ENCODE results near the gene THEM4.
"Not testable (repeated sequence)": the region's sequence is repeated elsewhere in the genome, so short reads cannot be mapped to it uniquely, and the experiment has no call there.

THEM4 gene

GRCh38 chr1:151893176-151893924 is 16.0 kb downstream of the THEM4 start:
- no peak for DNase-seq (ENCODE audit: low spot score)

DNA sequence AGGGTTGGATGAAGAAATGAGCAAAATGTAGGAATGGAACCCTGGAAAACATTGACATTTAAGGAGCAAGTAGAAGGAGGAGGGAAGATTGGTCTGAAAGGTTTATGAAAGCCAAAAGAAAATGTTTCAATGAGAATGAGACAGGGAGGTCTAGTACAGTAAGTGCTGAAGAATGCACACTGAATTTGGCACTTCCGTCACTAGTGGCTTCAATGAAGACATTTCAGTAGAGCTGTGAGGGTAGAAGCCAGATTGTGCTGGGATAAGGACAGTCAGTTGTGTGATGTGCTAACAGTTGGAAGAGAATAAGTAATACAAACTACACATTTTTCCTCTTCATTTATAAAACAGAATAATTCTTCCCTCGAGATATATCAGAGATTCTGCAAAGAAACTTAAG is 17.1 kb downstream of the THEM4 start:
- no peak for DNase-seq (ENCODE audit: low spot score)

- DNase-seq (ENCODE audit: low spot score) = no peak
Observed at GRCh38 chr1:151891512-151891911, 17.8 kb downstream of the THEM4 start.

- DNase-seq (ENCODE audit: low spot score) = no peak
Observed at GRCh38 chr1:151888972-151889570, 20.2 kb downstream of the THEM4 start.

- DNase-seq (ENCODE audit: low spot score) = no peak
Observed at GRCh38 chr1:151887028-151887427, 22.3 kb downstream of the THEM4 start.

GRCh38 chr1:151885479-151885878 is 23.8 kb downstream of the THEM4 start:
- DNase-seq (ENCODE audit: low spot score) = no peak

DNA sequence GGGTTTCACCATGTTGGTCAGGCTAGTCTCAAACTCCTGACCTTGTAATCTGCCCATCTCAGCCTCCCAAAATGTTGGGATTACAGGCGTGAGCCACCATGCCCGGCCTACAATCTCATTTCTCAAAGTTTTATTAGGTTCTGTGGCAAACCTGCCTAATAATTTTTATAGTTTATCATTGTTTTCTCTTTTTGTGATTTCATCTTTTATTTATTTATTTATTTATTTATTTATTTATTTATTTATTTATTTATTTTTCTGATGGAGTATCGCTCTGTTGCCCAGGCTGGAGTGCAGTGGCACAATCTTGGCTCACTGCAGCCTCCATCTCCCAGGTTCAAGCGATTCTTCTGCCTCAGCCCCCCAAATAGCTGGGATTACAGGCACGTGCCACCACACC is 24.4 kb downstream of the THEM4 start:
- DNase-seq (ENCODE audit: low spot score) = not testable (repeated sequence)

DNA sequence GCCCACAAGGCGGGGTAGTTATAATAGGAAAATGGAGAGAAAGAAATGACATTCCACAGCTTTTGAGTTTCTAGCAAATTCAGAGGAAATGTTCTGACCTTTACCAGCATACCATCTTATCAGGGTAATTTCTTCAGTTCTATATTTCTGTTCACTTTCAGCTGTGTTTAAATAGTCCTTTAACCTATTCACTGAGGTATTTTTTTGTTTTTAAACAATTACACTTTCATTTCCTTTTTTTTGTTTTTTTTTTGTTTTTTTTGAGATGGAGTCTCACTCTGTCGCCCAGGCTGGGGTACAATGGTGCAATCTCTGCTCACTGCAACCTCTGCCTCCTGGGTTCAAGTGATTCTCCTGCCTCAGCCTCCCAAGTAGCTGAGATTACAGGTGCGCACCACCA is 24.9 kb downstream of the THEM4 start:
- not testable (repeated sequence) for DNase-seq (ENCODE audit: low spot score)

DNA sequence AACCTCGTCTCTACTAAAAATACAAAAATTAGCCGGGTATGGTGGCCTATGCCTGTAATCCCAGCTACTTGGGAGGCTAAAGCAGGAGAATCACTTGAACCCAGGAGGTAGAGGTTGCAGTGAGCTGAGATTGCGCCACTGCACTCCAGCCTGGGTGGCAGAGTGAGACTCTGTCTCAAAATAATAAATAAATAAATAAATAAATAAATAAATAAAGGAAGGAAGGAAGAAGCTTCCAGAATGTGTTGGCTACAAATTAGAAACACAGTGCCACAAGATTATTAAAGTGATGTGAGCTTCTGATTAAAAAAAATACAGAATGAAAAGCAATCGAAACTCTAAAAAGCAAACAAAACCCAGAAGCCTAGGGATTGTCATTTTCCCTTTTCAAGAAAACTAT is 25.4 kb downstream of the THEM4 start:
- not testable (repeated sequence) for DNase-seq (ENCODE audit: low spot score)

DNA sequence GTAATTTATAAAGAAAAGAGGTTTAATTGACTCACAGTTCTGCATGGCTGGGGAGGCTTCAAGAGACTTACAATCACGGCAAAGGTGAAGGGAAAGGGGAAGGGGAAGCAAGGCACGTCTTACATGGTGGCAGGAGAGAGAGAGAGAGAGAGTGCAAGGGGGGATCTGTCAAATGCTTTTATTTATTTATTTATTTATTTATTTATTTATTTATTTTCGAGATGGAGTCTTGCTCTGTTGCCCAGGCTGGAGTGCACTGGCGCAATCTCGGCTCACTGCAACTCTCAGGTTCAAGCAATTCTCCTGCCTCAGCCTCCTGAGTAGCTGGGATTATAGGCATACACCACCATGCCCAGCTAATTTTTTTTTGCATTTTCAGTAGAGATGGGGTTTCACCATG is 26.4 kb downstream of the THEM4 start:
- DNase-seq (ENCODE audit: low spot score) = not testable (repeated sequence)

DNA sequence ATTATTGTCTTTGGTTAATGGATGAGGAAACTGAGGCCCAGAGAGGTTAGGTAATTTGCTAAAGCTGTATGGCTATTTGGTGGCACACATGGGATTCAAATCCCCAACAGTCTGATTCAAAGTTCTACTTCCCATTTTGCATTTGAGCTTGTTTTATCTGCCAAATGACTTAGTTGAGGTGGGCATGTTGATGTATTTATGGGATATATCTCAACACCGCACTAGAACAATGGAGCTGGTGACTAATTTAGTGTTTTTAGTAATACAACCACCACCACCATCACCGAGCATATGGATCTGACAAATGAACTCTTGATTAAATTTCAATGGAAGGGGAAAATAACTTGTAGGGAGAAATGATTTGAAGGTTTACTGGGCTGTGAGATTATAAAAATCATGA is 26.8 kb downstream of the THEM4 start:
- no peak for DNase-seq (ENCODE audit: low spot score)

DNA sequence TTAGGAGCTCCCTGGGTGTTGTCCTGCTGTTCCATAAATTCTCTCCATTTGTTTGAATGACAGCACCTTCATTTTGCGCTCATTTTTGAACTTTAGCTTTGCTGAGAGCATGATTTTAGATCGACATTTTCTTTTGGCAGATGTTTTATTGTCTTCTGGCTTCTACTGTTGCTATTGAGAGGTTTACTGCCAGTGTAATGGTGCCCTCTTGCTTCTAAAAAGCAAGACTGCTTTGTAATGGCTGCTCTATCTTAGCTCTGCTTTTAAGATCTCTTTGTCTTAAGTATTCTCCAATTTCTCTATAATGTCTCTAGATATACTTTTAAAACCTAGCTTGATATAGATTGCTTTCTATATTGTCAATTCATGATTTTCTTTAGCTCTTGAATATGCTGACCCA is 27.8 kb downstream of the THEM4 start:
- no peak for DNase-seq (ENCODE audit: low spot score)

- DNase-seq (ENCODE audit: low spot score) = no peak
Observed at GRCh38 chr1:151875419-151876097, 33.8 kb downstream of the THEM4 start.

- DNase-seq (ENCODE audit: low spot score) = not testable (repeated sequence)
Observed at GRCh38 chr1:151872776-151873175, 36.5 kb downstream of the THEM4 start.

DNA sequence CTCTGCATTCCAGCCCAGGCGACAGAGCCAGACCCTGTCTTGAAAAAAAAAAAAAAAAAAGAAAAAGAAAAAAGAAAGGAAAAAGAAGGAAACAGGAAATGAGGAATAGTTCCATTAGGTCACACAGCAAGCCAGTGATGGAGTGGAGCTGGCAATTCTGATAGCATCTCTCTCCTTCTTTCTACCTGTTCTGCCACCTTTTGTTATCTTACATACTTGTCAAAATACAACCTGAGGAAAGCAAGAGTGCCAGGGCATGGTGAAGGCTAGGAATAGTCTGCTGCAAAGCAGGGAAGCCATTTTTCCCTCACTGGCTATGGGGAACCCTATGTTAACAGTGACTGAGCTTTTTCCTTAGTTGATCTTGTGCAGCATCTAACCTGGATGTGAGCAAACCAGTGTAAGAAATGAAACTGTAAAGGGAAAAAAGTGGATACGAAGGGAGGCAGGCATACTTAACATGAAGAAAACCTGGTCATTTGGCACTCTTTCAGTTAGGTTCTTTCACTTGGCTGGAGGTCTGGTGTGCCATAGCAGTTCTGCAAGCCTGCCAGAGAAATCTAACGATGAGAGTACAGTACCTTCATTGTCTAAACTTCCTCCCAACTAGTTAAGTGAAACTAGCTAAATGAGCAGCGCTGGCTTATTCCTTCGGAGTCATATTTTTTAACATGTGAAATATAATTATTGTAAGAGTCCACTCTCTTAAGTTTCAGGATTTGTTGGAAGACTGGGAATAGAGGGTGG is 37.9 kb downstream of the THEM4 start:
- no peak for DNase-seq (ENCODE audit: low spot score)

DNA sequence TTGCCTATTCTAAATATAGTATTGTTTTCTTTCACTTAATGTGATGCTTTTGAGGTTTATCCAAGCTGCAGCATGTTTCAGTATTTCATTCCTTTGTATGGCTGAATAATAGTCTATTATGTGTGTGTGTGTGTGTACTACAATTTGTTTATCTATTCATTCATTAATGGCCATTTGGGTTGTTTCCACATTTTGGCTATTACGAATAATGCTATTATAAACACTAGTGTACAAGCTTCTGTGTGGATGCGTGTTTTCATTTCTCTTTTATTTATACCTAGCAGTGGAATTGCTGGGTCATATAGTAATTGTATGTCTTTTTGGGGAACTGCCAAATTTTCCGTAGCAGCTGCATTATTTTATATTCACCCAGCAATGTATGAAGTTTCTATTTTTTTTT is 40.8 kb downstream of the THEM4 start:
- DNase-seq (ENCODE audit: low spot score) = no peak

DNA sequence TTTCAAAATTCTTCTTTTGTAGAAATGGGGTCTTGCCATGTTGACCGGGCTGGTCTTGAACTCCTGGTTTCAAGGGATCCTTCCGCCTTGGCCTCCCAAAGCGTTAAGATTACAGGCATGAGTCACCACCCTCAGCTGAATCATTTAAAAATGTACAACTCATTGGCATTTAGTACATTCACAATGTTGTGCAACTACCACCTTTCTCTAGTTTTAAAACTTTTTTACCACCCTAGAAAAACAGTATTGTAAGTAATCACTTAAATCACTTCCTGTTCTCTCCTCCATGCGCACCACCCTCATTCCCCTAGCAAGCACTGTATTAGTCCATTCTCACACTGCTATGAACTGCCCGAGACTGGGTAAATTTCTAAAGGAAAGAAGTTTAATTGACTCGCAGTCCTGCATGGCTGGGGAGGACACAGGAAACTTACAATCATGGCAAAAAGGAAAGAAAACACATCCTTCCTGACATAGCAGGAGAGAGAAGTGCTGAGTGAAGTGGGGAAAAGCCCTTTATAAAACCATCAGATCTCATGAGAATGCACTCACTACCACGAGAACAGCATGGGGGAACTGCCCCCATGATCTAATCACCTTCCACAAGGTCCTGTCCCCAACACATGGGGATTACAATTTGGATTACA is 41.4 kb downstream of the THEM4 start:
- no peak for DNase-seq (ENCODE audit: low spot score)

GRCh38 chr1:151867321-151867720 is 42.0 kb downstream of the THEM4 start:
- DNase-seq (ENCODE audit: low spot score) = no peak

- DNase-seq (ENCODE audit: low spot score) = no peak
Observed at GRCh38 chr1:151864411-151864810, 44.9 kb downstream of the THEM4 start.

DNA sequence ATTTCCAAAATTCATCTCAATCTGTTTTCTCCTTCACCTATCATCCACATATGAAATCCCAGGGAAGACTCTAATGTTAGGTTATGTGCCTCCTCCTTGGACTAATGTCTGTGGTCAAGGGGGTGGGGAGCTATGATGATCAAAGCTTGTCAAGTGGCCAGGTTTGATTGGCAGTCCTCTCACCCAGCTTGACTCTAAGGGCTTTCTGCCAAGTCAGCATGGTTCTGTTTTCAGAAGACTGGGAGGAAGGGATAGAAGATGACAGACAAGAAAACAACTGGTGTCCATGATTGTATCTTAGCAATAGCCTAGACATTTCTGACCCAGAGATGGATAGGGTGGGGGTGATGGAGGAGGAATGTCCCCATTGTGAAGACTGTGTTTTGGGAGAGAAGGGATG is 46.7 kb downstream of the THEM4 start:
- DNase-seq (ENCODE audit: low spot score) = no peak

DNA sequence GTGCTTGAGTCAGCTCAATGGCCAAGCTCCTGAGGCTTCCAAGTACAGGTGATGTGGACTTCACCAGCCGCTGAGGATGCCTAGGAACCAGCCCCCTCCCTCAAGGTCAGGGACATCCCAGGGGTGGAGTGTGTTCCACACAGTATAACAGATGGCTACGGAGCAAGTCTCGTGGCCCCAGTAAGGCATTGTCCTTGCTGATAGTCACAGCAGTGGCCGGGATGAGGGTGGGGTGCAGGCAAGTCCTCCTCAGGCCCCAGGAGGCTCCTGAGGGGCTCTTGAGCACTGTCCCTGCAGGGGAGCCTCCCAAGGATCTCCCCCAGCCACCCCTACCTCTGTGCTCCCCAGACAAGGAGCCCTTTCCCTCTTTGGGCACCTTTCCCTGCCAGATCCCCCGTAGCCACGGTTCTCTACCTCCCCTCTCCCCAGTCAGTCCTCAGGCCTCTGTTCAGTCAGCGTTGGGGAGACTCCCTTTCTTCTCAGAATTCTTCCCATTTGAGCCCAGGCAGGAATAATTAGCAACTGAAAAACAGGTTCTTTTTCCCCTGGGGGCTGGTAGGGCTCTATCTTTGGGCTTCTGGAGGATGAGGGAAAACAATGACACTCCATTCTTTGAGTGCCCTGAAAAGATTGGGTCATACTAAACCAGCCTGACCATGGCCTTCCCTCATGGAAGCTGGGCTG is 48.7 kb downstream of the THEM4 start:
- DNase-seq (ENCODE audit: low spot score) = no peak

Data from left forelimb (tissue), 1 donor.